HEK293T (cell line): ENCODE data around the gene MBOAT2.

Source experiments
- ARNT ChIP-seq: fragments of 450-650 bp; IDR thresholded peaks from 2 replicates; pipeline ENCODE4 v1.6.1; 2017; ENCODE audit warnings: mild to moderate bottlenecking
- BHLHE40 ChIP-seq: fragments of 450-650 bp; IDR thresholded peaks from 2 replicates; pipeline ENCODE4 v1.6.1; 2016; ENCODE audit warnings: mild to moderate bottlenecking, moderate library complexity, borderline replicate concordance
- ELF4 ChIP-seq: fragments of 450-650 bp; IDR thresholded peaks from 2 replicates; pipeline ENCODE4 v1.6.1; 2017; ENCODE audit warnings: antibody characterized with exemption
- FOXA1 ChIP-seq: fragments of 450-650 bp; IDR thresholded peaks from 2 replicates; pipeline ENCODE4 v1.6.1; 2016; ENCODE audit warnings: mild to moderate bottlenecking
- FOXK2 ChIP-seq: fragments of 450-650 bp; IDR thresholded peaks from 2 replicates; pipeline ENCODE4 v1.6.1; 2016; ENCODE audit warnings: mild to moderate bottlenecking
- FOXM1 ChIP-seq: fragments of 450-650 bp; IDR thresholded peaks from 2 replicates; pipeline ENCODE4 v1.6.1; 2017; ENCODE audit warnings: mild to moderate bottlenecking, borderline replicate concordance
- HDGF ChIP-seq: fragments of 450-650 bp; IDR thresholded peaks from 2 replicates; pipeline ENCODE4 v1.6.1; 2017; ENCODE audit warnings: antibody characterized with exemption, borderline replicate concordance
- L3MBTL2 ChIP-seq: fragments of 450-650 bp; conservative IDR thresholded peaks from 2 replicates; pipeline ENCODE4 v1.6.1; 2016; ENCODE audit warnings: mild to moderate bottlenecking
- NFRKB ChIP-seq: fragments of 450-650 bp; IDR thresholded peaks from 2 replicates; pipeline ENCODE4 v1.6.1; 2016; ENCODE audit warnings: mild to moderate bottlenecking, moderate library complexity
- SP1 ChIP-seq: fragments of 450-650 bp; IDR thresholded peaks from 2 replicates; pipeline ENCODE4 v1.6.1; 2017
- SUZ12 ChIP-seq: fragments of 450-650 bp; IDR thresholded peaks from 2 replicates; pipeline ENCODE4 v1.6.1; 2016; ENCODE audit warnings: mild to moderate bottlenecking
- TARDBP ChIP-seq: fragments of 450-650 bp; IDR thresholded peaks from 2 replicates; pipeline ENCODE4 v1.6.1; 2016
- ZNF384 ChIP-seq: fragments of 450-650 bp; IDR thresholded peaks from 2 replicates; pipeline ENCODE4 v1.6.1; 2016
- TF ChIP-seq, protein P1 (sequence below): fragments of 450-650 bp; IDR thresholded peaks from 2 replicates; pipeline ENCODE4 v1.6.1; 2016

GRCh38 chr2:8996006-8996405 lies 7.5 kb downstream of the MBOAT2 start:
- TF ChIP-seq FOXM1, result no peak
- TF ChIP-seq ZNF384, result no peak
- no peak for TF ChIP-seq L3MBTL2
- TF ChIP-seq, protein P1, sequence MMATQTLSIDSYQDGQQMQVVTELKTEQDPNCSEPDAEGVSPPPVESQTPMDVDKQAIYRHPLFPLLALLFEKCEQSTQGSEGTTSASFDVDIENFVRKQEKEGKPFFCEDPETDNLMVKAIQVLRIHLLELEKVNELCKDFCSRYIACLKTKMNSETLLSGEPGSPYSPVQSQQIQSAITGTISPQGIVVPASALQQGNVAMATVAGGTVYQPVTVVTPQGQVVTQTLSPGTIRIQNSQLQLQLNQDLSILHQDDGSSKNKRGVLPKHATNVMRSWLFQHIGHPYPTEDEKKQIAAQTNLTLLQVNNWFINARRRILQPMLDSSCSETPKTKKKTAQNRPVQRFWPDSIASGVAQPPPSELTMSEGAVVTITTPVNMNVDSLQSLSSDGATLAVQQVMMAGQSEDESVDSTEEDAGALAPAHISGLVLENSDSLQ, result no peak
- TF ChIP-seq SP1, result no peak
- no peak for TF ChIP-seq SUZ12
- TF ChIP-seq TARDBP, result no peak
- TF ChIP-seq NFRKB, result no peak
- TF ChIP-seq FOXK2, result no peak
- TF ChIP-seq ELF4, result no peak
- TF ChIP-seq HDGF, result no peak
- no peak for TF ChIP-seq BHLHE40
- TF ChIP-seq ARNT, result no peak
- no peak for TF ChIP-seq FOXA1
